ENCODE measurements around the gene SEMA6C.

Gene SEMA6C

DNA sequence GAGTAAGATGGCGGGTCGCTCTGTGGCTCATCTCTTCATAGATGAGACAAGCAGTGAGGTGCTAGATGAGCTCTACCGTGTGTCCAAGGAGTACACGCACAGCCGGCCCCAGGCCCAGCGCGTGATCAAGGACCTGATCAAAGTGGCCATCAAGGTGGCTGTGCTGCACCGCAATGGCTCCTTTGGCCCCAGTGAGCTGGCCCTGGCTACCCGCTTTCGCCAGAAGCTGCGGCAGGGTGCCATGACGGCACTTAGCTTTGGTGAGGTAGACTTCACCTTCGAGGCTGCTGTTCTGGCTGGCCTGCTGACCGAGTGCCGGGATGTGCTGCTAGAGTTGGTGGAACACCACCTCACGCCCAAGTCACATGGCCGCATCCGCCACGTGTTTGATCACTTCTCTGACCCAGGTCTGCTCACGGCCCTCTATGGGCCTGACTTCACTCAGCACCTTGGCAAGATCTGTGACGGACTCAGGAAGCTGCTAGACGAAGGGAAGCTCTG, 12.4 kb upstream of the SEMA6C start:
- no peak for DNase-seq

DNA sequence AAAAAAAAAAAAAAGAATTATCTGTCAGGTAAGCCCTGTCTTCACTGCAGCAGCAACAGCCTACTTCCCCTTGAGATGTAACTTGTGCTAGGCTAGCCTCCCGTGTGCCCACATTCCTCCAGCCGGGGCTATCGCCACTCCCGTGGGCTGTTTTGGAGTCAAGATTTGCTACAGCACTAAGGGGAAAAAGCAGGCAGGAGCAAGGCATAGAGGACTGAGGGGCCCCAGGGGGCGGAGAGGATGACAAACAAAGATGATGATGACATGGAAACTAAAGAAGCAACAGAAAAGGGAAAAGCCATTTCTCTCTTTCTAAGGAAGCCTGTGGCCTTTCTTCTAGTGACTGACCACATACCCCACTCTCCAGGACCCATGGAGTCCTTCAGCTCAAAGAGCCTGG, 11.9 kb upstream of the SEMA6C start:
- no peak for DNase-seq

DNA sequence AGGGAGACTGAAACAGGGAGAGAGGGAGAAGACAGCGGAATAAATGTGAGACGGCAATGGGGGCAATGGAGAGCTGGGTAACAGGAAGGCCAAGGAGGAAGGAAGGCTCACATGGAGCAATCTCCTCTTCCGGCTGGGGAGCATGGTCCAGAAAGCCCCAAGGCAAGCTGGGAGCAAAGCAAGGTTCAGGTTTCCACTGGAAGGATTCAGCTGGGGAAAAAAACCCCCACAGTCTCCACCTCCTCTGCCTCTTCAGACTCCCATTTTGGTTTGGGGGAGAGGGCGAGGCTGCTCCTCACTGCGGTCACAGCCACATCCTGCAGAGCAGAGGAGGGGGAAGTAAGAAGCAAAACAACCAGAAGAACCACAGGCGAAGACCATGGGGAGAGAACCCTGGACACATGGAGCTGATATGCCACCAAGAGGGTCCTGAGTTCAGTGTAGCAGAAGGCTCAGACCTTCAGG, 10.7 kb upstream of the SEMA6C start:
- DNase-seq, result no peak

DNA sequence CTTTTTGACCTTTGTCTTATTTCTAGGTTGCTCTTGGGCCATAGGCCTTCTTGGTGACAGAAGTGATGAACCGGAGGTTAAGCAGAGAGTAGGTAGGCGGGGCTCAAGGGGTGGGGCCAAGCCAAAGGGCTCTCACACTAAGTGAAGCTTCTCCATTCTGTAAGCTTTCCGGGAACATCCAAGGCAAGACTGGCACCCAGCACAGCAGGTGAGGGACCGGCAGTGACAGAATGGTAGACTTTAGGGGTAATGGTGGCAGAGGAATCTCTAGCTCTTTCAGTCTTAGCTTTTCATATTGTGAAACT, 10.0 kb upstream of the SEMA6C start, which contains the start of gene TNFAIP8L2:
TNFAIP8L2 (plus strand) TSS at position 135 of the 305 bp plus-strand sequence. CDS start 2,049 bp downstream, outside the sequence.
- DNase-seq, result no peak

DNA sequence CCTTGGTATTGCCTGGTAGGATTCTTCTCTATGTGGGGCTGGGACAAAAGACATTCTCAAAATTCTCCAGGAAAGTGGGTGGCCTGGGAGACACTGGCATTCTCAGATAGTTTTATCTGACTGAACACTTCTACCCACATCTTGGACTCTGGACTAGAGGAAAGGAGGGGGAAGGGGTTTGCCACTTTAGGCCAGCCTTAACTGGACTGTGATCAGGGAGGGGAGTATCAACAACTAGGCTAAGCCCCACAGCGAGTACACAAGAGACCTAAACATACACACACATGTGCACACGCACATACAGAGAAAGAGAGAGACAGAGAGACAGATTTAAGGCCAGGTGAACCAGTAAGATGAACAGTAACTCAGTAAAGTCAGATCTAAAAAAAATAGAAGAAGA, 1.2 kb upstream of the SEMA6C start:
- DNase-seq, result no peak

DNA sequence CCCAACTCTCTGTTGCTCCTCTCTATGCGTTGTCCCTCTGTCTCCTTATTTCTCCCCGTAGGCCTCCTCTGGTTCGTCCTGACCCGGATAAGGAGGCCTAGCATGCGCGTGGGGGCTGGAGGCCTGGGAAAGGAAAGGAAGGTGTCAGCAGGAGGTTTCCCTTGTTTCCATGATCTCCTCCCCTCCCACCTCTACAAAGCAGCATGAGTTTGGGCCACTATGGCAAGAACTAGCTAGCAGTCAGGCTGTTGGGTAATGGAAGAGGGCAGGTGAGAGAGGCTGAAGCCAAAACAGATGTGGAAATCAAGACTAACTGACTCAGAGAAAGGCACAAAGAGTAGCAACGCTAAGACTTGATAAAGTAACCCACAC, 687 bp upstream of the SEMA6C start:
- peak in 1 of 2 experiments; percentile 5 for DNase-seq

DNA sequence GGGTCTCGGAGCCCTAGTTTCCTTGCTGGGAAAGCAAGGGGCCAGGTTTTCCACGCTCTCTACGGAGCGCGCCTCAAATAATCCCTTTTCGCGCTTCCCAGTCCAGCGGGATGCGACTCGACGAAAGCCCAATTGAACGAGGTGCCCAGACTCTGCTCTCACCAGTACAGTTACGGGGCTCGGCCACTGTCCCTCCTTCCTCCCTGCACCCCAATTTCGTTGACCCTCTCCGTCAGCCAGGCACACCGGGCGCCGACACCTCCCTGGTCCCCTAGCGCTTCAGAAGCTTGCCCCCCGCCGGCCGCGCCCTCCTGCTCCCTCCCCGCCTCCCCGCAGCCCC, 389 bp downstream of the SEMA6C start:
- no peak for DNase-seq

DNA sequence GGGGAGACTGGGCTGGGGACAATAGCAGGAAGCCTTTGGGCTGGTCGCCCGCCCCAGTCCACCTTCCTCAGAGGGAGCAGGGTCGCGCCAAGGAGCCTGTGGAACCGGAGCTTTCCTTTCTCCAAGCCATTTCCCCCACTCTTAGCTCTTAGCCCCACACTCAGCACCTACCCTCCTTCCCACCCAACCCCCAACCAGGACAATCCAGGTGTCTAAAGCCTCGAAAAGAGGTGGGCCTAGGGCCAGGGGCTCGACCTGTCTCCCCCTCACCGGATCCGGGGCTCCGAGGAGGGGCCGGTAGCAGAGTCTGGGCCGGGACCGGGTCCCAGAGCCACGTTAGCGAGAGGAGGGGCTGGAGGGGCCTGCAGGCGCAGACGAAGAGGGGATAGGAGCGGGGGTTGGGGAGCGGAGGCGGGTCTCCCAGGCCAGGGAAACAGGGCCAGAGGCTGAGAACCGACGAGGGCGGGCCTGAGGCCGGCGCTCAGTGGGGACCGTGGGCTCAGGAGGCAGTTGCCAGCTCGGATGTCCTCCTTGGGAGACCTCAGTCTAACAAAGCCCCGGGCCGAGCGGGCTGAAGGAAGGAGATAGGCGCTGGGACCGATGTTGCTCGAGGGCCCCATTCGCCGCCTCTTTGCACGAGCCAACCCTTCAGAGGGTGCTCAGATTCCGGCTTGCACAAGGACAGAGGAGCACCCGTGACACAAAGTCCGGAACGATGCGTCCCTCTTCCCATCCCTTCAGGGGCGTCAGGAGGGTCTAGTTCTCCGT, 943 bp downstream of the SEMA6C start:
- peak in 1 of 2 experiments; percentile 29 for DNase-seq

DNA sequence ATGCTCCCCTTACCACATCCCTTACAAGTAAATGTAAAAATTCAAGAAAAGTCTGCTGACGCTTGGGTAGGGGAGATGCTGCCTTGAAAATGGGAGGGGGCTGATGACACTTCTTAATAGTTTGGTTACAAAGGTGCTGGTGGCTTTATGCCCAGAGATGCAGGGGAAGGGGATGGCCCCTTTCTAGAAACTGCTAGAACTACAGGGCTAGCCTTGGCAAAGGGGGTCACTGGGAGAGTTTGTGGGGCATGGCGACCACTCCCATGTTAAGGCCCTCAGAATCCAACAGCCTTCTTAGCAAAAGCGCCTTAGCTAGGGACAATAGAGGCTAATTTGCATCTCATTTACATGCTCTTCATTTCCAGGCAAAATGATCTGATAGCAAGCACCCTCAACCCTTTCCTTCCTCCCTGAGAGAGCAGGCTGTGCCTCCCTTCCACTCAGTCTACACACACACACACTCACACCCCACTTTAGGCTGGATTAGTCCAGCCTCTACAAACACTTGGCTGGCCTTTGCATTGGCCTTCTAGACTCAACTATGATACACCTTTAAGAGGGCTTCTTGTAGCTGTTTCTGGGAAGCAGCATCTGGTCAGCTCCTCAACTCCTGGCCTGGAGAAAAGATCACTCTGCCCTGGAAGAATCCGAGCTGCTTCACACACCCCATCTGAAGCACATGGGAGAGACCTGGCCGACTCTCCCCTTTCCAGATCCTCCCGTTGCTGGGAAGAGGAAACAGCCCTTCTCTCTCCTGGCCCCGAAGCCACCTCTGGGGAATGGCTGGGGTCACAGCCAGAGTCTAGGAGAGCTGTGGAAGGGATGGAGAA, 1.7 kb downstream of the SEMA6C start:
- no peak for DNase-seq

DNA sequence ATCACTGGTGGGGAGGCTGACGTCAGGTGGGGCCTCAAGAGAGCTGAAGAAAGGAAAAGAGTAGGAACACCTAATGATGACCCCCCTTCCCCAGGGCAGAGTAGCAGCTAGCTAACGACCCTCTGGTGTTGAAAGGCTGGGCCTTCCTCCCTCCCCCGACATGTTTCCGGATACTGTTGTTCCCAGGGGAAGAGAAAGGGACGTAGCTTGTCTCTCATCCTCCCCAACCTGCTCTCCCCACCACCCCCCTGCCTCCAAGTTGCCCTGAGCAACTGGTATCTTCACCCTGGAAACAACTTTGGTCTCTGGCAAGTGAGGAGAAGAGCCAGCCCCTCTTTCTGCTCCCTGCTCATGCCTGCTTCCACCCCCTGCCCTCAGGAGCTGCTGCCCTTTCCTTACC, 2.4 kb downstream of the SEMA6C start:
- DNase-seq, result no peak

DNA sequence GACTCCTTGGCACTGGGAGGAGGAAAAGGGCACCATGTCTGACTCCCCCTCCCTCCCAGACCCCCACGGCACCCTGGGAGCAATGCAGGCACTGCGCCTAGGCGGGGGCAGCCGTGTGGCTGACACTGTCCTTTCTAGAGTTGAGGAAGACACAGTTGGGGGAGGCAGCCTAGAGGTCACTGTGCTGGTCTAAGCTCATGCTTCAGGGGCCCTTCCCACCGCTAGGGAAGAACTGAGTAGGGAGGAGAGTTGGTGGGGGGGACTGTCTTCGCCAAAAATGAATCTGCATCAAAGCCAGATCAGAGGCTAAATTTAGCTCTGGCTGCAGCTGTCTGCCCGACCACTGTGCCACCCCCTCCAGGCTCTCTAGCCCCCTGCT, 3.4 kb downstream of the SEMA6C start:
- DNase-seq, result no peak

DNA sequence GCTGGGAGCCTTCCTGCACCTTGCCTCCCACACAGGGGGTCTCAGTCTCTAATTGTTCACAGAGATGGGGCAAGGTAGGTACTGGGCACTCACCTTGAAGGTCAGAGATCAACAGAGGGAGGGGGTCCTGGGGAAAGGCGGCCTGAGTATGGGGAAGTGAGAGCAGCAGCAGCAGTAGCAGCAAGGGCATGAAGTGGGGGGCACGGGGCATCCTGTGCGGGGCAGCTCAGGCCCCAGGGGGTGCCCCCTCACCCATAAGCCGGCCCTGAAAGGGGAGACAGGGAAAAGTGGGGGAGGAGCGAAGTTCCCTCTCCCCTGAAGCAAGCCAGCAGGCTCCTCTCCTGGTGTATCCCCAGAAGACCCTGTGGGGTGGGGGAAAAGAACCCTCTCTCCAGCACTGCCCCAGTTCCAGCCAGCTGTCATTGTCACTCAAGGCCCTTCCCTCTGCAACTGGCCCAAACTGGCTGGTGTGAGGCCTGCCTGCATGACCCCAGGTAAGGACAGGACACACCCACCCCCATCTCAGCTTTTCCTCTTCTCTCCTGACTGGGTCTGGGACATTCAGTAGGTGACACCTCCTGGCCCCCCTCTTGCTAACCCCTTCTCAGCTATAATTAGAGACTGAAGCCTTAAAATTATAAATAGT, 3.9 kb downstream of the SEMA6C start:
- DNase-seq, result no peak

DNA sequence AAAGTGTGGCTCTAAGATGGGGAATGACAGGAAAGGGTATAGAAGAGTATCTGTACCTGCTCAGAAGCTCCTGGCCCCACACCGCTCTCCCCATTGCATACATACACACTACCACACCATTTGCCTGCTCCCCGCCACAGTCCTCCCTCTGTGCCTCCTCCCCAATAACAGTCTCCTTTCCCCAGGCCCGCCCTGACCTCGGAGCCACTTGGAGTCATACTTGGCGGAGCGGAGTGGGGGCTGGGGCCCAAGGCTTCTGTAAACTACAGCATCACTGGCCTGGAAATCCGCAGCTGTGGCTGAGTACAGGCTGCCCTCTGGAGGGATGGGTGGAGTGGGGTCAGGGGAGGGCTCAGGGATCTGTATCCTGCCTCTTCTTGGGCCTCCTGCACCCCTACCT, 8.6 kb downstream of the SEMA6C start:
- DNase-seq, result no peak

DNA sequence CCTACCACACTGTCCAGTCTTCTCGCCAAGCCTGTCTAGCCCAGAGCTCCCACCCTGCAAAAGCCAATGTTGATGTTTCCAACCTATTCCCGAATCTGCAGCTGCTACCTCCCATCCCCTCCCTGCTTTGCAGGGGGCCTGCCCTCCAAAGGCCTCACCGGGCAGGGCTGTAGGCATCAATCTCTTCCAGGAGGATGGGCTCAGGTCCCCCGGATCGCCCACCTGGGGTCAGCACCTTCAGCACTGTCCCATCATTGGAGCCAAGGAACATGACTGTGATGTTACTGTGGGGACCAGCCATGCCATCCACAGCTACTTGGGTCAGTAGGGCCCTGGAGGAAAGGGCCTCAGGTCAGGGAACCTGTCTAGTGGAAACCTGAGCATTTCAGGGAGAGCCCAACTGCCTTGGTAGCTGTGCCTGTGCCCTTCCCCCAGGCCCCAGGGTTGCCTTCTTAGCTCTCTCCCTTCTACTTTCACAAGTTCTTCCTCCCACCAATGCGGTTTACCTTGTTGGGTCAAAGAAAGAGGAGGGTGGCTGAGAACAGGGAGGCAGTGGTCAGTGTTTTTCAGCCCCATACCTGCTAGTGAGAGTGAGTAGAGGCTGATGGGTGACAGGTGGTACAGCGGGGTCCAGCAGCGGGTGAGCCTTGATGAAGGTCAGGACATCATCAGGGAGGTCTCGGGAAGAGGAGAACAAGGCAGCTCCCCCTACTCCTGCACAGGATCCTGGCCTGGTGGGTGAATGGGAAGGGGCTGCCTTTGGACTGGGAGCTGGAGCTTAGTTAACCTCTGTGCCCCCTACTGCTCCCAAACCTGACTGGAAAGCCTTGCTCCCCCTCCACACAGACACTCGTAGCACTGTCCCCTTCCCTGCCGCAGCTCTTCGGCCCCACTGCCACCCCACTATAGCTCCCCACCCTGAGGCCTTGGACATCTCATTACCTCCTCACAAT, 10.7 kb downstream of the SEMA6C start:
- DNase-seq, result no peak

DNA sequence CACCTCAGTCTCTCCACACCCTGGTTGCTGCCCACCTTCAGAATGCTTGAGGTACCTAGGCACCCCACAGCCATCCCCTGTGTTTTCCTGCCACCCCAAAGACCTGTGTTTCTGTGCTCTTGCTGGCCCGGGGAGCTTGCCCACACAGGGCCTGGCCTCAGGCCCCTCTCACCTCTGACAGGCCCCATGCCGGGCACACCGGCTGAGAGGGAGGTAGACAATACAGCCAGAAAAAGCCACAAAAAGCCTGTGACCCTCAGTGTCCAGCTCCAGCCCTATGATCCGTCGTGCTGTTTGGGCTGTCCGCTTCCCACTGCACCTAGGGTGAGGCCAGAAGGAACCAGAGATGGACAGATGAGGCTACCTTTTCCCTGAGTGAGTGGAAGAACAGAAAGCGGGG, 11.4 kb downstream of the SEMA6C start:
- no peak for DNase-seq

DNA sequence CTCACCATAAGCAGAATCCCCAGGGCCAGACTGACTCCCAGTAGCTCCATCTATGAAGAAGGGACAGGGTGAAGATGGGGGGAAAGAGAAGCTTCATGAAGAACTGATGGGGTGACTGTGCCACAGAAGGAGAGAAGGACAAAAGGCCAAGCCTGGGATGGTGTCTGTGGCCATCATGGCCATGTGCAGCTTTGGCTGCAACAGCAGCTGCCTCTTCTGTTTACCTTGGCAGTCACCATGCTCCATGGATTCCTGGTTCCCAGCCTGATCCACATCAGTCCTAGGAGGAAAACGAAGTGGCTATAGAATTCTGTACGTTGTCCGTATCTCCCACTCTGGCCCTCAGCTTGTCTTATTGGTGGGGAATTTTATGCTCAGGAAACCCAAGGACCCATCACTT, 12.0 kb downstream of the SEMA6C start:
- DNase-seq, result peak in 1 of 2 experiments; percentile 51

DNA sequence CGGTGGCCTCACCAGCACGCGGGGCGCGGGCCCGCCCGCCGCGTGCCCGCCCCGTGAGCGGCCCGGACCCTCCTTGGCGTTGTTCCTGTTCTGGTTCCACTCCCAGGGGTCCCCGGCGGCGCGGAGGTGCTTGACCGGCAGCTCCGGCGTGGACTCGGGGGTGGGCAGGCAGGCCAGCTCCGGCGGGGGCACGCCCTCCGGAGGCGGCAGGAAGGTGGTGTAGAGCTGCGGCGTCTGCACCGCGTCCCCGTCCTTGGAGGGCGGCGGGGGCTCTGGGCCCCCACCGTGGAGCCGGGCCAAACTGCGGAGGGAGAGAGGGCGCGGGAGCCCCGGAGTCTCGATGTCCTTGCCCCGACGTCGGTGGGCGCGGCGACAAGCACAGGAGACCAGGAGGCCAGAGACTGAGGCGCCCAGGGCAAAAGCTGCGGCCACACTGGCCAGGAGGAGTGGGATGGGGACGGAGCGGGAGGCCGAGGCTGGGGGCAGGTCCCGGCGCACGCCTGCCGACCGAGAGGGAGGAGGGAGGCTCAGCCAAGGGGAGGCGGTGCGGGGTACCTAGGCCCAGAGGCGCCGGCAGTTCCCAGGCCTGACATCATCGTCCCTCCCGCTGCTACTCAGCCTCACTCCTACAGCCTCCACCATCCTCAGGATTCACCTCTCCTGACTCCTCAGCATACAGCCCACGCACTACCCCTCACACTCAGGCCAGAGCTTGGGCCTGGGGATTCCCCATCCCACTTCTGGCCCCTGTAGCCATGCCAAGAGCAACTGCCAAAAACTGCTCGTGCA, 13.2 kb downstream of the SEMA6C start:
- no peak for DNase-seq

DNA sequence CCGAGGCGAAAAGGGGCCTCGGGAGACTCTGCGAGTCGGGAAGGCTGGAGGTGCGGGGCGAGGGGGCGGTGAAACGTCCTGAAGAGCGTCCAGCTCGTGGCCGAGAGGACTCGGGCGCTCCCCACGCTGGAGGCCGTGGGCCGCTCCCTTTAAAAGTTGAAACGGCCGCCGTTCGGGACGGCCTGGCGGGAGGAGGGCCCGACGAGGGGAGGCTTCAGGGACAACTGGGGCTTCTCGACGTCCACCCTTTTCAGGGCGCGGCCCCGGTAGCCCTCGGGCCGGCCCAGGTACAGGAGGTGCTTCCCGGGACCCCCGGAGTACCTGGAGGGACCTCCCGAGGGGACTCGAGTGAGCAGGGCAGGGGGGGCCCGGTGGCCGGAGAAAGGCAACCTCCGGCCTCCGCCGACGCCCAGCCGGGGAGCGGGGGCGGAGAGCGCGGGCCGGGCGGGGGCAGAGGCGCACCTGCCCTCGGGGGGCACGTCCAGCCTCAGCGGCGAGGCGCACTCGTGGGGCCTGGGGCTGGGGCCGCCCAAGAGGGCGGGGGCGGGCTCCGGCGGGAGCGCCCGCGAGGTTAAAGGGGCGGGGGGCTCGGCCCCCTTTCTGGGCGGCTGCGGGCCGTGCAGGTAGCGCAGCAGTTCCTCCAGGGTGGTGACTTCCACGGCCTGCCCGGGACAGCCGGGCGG, 14.0 kb downstream of the SEMA6C start:
- DNase-seq, result no peak

DNA sequence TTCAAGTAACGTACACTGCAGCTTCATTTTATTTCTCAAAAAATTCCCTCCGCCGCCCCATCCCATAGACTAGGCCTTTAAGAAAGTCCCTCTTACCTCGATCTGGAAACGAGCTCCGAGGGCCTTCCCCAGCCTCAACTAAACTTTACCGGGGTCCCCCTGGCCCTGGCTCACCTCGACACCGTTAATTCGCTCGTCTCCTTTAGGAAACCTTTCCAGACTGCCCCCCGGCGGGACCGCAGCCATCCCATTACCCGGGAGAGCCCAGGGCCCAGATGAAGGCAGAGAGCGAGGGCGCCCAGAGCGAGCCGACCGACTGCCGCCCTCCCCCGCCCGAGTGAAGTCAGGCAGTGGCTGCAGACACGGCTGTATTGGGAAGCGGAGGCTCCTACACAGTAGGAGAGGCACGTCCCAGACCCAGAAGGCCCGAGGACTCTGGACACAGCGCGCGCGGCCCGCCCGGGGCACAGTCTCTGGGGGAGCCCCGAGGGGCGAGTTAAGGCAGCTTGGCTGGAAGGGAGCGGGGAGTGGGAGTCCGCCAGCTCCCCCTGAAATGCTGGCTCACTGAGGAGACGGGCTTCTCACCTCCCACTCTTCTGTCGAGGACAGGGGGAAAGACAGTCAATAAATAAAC, 14.6 kb downstream of the SEMA6C start:
- DNase-seq, result no peak

DNA sequence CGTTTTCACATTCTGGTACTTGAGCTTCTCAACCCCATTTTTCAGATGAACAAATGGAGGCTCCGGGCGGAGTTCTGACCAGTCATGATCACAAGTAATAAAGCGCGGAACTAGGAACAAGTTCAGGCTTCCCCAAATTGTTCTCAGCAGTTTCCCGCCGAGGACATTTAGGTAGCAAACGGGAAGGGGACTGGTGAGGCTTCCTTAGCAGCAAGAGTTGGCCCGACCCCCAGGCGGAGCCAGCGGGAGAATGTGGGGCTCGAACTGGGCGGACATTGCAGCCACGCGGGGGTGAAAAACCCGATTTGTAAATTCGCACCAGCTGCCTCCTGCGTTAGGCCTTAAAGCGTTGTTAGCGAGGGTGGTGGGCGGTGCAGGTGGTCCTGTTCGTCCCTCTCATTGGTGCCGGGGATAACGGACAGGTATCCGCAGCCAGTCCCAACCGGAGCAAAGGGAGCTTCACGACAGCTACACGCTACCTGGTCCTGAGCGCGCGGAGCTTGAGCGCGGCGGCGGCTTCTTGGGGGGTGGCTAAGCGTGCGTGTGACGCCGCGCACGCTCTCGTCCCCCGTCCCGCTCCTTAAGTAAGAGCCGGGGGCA, 15.3 kb downstream of the SEMA6C start:
- no peak for DNase-seq
